ENCODE data around the gene APOBR. TPM values are rescaled to one million over a fixed set of nuclear protein-coding genes. Genes with fewer than 3 reads are reported as not detected.

APOBR gene
- total RNA-seq, 1 donor from 2014 or later = not detected

GRCh38 chr16:28505489-28506137, 11.2 kb downstream of the APOBR start:
- H3K27me3 Mint-ChIP-seq (ENCODE audit: unreplicated experiment) = peaks cover 21% of the 10 kb centered on the region
- no peaks in the 10 kb centered on the region for H3K36me3 Mint-ChIP-seq (ENCODE audit: unreplicated experiment)
- H3K9me3 Mint-ChIP-seq (ENCODE audit: unreplicated experiment) = no peaks in the 10 kb centered on the region

GRCh38 chr16:28511031-28511430, 16.6 kb downstream of the APOBR start:
- TF ChIP-seq CTCF (IDR thresholded peaks at IDR 0.05) = no peak
- DNase-seq (ENCODE audit: extremely low spot score, unreplicated experiment) = no peak
- no peaks in the 10 kb centered on the region for H3K36me3 Mint-ChIP-seq (ENCODE audit: unreplicated experiment)
- H3K4me1 Mint-ChIP-seq (ENCODE audit: unreplicated experiment) = no peaks in the 10 kb centered on the region
- H3K27ac Mint-ChIP-seq (ENCODE audit: unreplicated experiment) = no peak overlapping the region
- peaks cover 12% of the 10 kb centered on the region for H3K27me3 Mint-ChIP-seq (ENCODE audit: unreplicated experiment)
- no peaks in the 10 kb centered on the region for H3K9me3 Mint-ChIP-seq (ENCODE audit: unreplicated experiment)
- H3K4me3 Mint-ChIP-seq (ENCODE audit: unreplicated experiment) = no peak overlapping the region

More at GRCh38 chr16:28505489-28506137, 11.2 kb downstream of the APOBR start:
- Mint-ChIP-seq H3K27ac (ENCODE audit: unreplicated experiment) (no peak overlapping the region), H3K4me1 (ENCODE audit: unreplicated experiment) (no peaks in the 10 kb centered on the region), H3K4me3 (ENCODE audit: unreplicated experiment) (no peak overlapping the region)
- no peak for TF ChIP-seq CTCF (IDR thresholded peaks at IDR 0.05)
- no peak for DNase-seq (ENCODE audit: extremely low spot score, unreplicated experiment)

GRCh38 chr16:28511801-28512789, 17.7 kb downstream of the APOBR start:
- no peaks in the 10 kb centered on the region for H3K36me3 Mint-ChIP-seq (ENCODE audit: unreplicated experiment)
- DNase-seq (ENCODE audit: extremely low spot score, unreplicated experiment) = no peak
- no peaks in the 10 kb centered on the region for H3K4me1 Mint-ChIP-seq (ENCODE audit: unreplicated experiment)
- no peak for TF ChIP-seq CTCF (IDR thresholded peaks at IDR 0.05)
- peaks cover 2% of the 10 kb centered on the region for H3K27me3 Mint-ChIP-seq (ENCODE audit: unreplicated experiment)
- H3K27ac Mint-ChIP-seq (ENCODE audit: unreplicated experiment) = no peak overlapping the region
- H3K9me3 Mint-ChIP-seq (ENCODE audit: unreplicated experiment) = no peaks in the 10 kb centered on the region
- H3K4me3 Mint-ChIP-seq (ENCODE audit: unreplicated experiment) = no peak overlapping the region

- no peaks in the 10 kb centered on the region for H3K4me1 Mint-ChIP-seq (ENCODE audit: unreplicated experiment)
- H3K27ac Mint-ChIP-seq (ENCODE audit: unreplicated experiment) = no peak overlapping the region
Observed at GRCh38 chr16:28513484-28514181, 19.2 kb downstream of the APOBR start.

More at GRCh38 chr16:28513484-28514181, 19.2 kb downstream of the APOBR start:
- H3K4me3 Mint-ChIP-seq (ENCODE audit: unreplicated experiment) = no peak overlapping the region
- no peak for TF ChIP-seq CTCF (IDR thresholded peaks at IDR 0.05)
- peaks cover 2% of the 10 kb centered on the region for H3K27me3 Mint-ChIP-seq (ENCODE audit: unreplicated experiment)
- no peaks in the 10 kb centered on the region for H3K36me3 Mint-ChIP-seq (ENCODE audit: unreplicated experiment)
- no peaks in the 10 kb centered on the region for H3K9me3 Mint-ChIP-seq (ENCODE audit: unreplicated experiment)
- no peak for DNase-seq (ENCODE audit: extremely low spot score, unreplicated experiment)

Measured in osteocyte (in vitro differentiated cells).